Panc1 (cell line): ENCODE results near the gene PDCD11. TPM values are rescaled to one million over a fixed set of nuclear protein-coding genes. Genes with fewer than 3 reads are reported as not detected.
A peak's percentile ranks its signal among the peaks of the same experiment; 100 is the strongest.

Experiments
- ATAC-seq: fragments of 200-7000 bp; cut with Tn5 transposase; 2 replicates; pipeline ENCODE4 v1.9.1; 2020; ENCODE audit warnings: mild to moderate bottlenecking, moderate library complexity
- BruUV-seq: library from RNA; stranded (reverse); fragments of 400-500 nt; replicated peaks from 2 replicates; lab custom pipeline; 2021; lab: Mats Ljungman, UMichigan
- CTCF ChIA-PET: fragments of 300-600 bp; sonication (Branson Sonifier 250); formaldehyde crosslinking; loops from one replicate; lab custom pipeline; 2022; ENCODE audit warnings: antibody characterized with exemption; lab: Charles Lee
- POLR2A ChIA-PET: fragments of 300-600 bp; sonication (Branson Sonifier 250); formaldehyde crosslinking; loops from one replicate; lab custom pipeline; 2022; ENCODE audit warnings: antibody characterized with exemption; lab: Charles Lee
- DNase-seq: peaks from one replicate; pipeline ENCODE4 v3.0.0-alpha.2; 2010; ENCODE audit warnings: low read depth, low spot score
- H3K27ac ChIP-seq: 2 replicates; pipeline ENCODE4 v1.5.1; 2011; ENCODE audit warnings: mild to moderate bottlenecking, low read length, inconsistent platforms
- H3K27me3 ChIP-seq: fragments of 200-500 bp; sonication (Bioruptor generic); 2 replicates; pipeline ENCODE4 v1.6.0; 2014; ENCODE audit warnings: low read length, inconsistent platforms; ENCODE audit not compliant: control insufficient read depth, insufficient read depth
- H3K36me3 ChIP-seq: fragments of 200-500 bp; sonication (Bioruptor generic); 2 replicates; pipeline ENCODE4 v1.5.1; 2014; ENCODE audit warnings: inconsistent platforms, mild to moderate bottlenecking, low read length, moderate library complexity; ENCODE audit not compliant: control insufficient read depth, insufficient read depth
- H3K4me1 ChIP-seq: 2 replicates; pipeline ENCODE4 v1.5.1; 2011; ENCODE audit warnings: inconsistent platforms, mild to moderate bottlenecking, low read length, moderate library complexity; ENCODE audit not compliant: control insufficient read depth, insufficient read depth
- H3K4me3 ChIP-seq, 2 experiments: 2 replicates each; pipeline ENCODE4 v1.5.1; 2011 to 2012; ENCODE audit warnings: low read depth in 2 of 2, low read length in 2 of 2, mild to moderate bottlenecking in 2 of 2, inconsistent platforms in 1 of 2, moderate library complexity in 1 of 2
- H3K9me3 ChIP-seq: fragments of 200-500 bp; sonication (Bioruptor generic); 2 replicates; pipeline ENCODE4 v1.5.1; 2014; ENCODE audit warnings: low read depth, mild to moderate bottlenecking, inconsistent platforms, low read length, moderate library complexity; ENCODE audit not compliant: control insufficient read depth, insufficient read depth
- POLR2AphosphoS5 ChIP-seq: IDR thresholded peaks from 2 replicates; pipeline ENCODE4 v1.6.1; 2012; ENCODE audit warnings: mild to moderate bottlenecking, low read depth, low read length, moderate library complexity
- SIN3A ChIP-seq: IDR thresholded peaks from 2 replicates; pipeline ENCODE4 v1.6.1; 2012; ENCODE audit warnings: low read depth, mild to moderate bottlenecking, low read length, moderate library complexity, borderline replicate concordance; ENCODE audit not compliant: insufficient read depth
- TCF7L2 ChIP-seq: IDR thresholded peaks from 2 replicates; pipeline ENCODE4 v1.6.1; 2011; ENCODE audit warnings: mild to moderate bottlenecking, low read depth, low read length, inconsistent platforms
- in situ Hi-C: cut with HindIII; loops from 2 replicates; pipeline ENCODE4 v1.10.0; 2016; ENCODE audit warnings: low sequenced_read_pairs, low pct_unique_long_range_greater_than_20kb
- intact Hi-C: fragments of 100-400 bp; cut with micrococcal nuclease; formaldehyde crosslinking; loops from one replicate; pipeline ENCODE4 v1.10.0; 2022; ENCODE audit not compliant: unreplicated experiment
- total RNA-seq: library from RNA; stranded (reverse); gene quantifications from one replicate; pipeline ENCODE4 v1.2.1, GENCODE V29; 2021; ENCODE audit not compliant: unreplicated experiment
- TF ChIP-seq, protein P1 (sequence below), 2 experiments: IDR thresholded peaks; 2 replicates each; pipeline ENCODE4 v1.6.1; 2011 to 2012; ENCODE audit warnings: low read depth in 2 of 2, control low read depth in 1 of 2, low read length in 1 of 2, mild to moderate bottlenecking in 1 of 2, moderate library complexity in 1 of 2; ENCODE audit not compliant: insufficient read depth in 1 of 2
- TF ChIP-seq, protein P2 (sequence below): fragments of 450-650 bp; IDR thresholded peaks from 2 replicates; pipeline ENCODE4 v1.5.1; 2017; ENCODE audit warnings: mild to moderate bottlenecking

Gene PDCD11
- total RNA-seq, 1 experiment from 2014 or later: 92.8 TPM

DNA sequence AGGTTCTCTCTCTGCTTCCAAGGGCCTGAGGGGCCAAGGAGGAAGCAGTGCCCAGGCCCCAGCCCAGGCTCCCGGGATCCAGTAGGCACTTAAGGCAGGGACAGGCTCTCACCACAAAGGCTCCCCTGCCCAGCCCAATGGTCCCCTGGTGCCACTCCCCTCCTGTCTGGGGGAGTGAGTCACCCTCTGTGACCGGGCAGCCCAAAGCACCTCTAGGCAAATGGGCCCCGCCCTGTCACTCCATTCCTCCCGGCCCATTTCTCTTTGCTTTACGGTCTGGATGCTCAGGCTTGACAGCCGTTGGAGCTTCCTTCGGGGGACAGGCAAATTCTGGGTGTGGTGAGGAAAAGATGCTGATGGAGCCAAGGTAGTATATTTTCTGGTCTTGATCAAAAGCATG, 82.7 kb downstream of the PDCD11 start, which contains the start of gene CALHM3:
Gene CALHM3, minus strand, starts transcription at position 106 of the 400 bp plus-strand sequence. CDS start 208 bp downstream, outside the sequence.
- no peak for DNase-seq
- CTCF ChIA-PET: no interaction called here
- TF ChIP-seq SIN3A (no peak), TCF7L2 (no peak), POLR2AphosphoS5 (no peak)
- TF ChIP-seq, protein P1, sequence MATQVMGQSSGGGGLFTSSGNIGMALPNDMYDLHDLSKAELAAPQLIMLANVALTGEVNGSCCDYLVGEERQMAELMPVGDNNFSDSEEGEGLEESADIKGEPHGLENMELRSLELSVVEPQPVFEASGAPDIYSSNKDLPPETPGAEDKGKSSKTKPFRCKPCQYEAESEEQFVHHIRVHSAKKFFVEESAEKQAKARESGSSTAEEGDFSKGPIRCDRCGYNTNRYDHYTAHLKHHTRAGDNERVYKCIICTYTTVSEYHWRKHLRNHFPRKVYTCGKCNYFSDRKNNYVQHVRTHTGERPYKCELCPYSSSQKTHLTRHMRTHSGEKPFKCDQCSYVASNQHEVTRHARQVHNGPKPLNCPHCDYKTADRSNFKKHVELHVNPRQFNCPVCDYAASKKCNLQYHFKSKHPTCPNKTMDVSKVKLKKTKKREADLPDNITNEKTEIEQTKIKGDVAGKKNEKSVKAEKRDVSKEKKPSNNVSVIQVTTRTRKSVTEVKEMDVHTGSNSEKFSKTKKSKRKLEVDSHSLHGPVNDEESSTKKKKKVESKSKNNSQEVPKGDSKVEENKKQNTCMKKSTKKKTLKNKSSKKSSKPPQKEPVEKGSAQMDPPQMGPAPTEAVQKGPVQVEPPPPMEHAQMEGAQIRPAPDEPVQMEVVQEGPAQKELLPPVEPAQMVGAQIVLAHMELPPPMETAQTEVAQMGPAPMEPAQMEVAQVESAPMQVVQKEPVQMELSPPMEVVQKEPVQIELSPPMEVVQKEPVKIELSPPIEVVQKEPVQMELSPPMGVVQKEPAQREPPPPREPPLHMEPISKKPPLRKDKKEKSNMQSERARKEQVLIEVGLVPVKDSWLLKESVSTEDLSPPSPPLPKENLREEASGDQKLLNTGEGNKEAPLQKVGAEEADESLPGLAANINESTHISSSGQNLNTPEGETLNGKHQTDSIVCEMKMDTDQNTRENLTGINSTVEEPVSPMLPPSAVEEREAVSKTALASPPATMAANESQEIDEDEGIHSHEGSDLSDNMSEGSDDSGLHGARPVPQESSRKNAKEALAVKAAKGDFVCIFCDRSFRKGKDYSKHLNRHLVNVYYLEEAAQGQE (IDR thresholded peaks at IDR 0.05; ENCODE audit: insufficient read depth in 1 of 2, low read depth in 2 of 2, low read length in 1 of 2): no peak
- TF ChIP-seq, protein P2, sequence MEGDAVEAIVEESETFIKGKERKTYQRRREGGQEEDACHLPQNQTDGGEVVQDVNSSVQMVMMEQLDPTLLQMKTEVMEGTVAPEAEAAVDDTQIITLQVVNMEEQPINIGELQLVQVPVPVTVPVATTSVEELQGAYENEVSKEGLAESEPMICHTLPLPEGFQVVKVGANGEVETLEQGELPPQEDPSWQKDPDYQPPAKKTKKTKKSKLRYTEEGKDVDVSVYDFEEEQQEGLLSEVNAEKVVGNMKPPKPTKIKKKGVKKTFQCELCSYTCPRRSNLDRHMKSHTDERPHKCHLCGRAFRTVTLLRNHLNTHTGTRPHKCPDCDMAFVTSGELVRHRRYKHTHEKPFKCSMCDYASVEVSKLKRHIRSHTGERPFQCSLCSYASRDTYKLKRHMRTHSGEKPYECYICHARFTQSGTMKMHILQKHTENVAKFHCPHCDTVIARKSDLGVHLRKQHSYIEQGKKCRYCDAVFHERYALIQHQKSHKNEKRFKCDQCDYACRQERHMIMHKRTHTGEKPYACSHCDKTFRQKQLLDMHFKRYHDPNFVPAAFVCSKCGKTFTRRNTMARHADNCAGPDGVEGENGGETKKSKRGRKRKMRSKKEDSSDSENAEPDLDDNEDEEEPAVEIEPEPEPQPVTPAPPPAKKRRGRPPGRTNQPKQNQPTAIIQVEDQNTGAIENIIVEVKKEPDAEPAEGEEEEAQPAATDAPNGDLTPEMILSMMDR: no peak
- in situ Hi-C loops: loop anchor here (10.0 kb wide), 1 partner anchor 84 kb away; the partner anchor contains the start of genes ATP5MK and PDCD11
- no peaks in the 10 kb centered on the region for H3K36me3 ChIP-seq
- no peaks in the 10 kb centered on the region for H3K9me3 ChIP-seq
- H3K4me1 ChIP-seq: no peaks in the 10 kb centered on the region; the same call in 1 of the 2 replicates
- H3K27ac ChIP-seq: no peak within 1 kb of the TSS
- intact Hi-C loops: no loop called here
- H3K27me3 ChIP-seq: no peaks in the 10 kb centered on the region
- no peak within 1 kb of the TSS for H3K4me3 ChIP-seq
- BruUV-seq: no TSS peak
- POLR2A ChIA-PET: no interaction called here
- peak; percentile 32; the same call in 1 of the 2 replicates for ATAC-seq

DNA sequence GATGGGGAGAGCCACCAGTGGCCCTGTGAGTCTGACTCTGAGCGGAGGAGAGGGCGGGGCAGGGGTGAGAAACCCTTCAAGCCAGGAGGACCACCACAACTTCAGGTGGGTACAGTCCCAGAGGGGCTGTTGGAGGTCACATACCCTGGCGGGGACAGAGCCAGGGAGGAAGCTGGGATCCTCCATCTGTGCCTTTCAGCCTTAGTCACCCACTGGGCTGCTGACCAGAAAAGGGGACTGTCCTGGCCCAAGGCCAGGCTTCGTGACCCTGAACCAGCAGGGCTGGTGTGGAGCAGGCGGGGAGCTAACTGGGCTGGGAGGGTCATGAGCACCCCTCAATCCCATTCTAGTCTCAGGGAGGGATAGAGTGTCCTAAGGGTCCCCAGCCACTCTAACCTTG, 84.1 kb downstream of the PDCD11 start:
- no peak for TF ChIP-seq TCF7L2
- TF ChIP-seq, protein P1 (IDR thresholded peaks at IDR 0.05; ENCODE audit: insufficient read depth in 1 of 2, low read depth in 2 of 2, low read length in 1 of 2): no peak
- TF ChIP-seq POLR2AphosphoS5: no peak
- TF ChIP-seq, protein P2: no peak
- TF ChIP-seq SIN3A: no peak
- intact Hi-C loops (no loop called here), in situ Hi-C loops (no loop called here)
- no peaks in the 10 kb centered on the region for H3K36me3 ChIP-seq
- ChIA-PET CTCF (interaction anchor here (0.9 kb wide), 1 partner anchor 104 kb away, joined by 3 read pairs; no protein-coding TSS in a partner anchor), POLR2A (interaction anchor here (0.6 kb wide), 1 partner anchor 53 kb away, joined by 3 read pairs; no protein-coding TSS in a partner anchor)
- no peaks in the 10 kb centered on the region for H3K9me3 ChIP-seq
- H3K27me3 ChIP-seq: no peaks in the 10 kb centered on the region
- ATAC-seq (no peak), DNase-seq (no peak)
- no peak overlapping the region for H3K27ac ChIP-seq
- H3K4me1 ChIP-seq: no peaks in the 10 kb centered on the region; the same call in 1 of the 2 replicates
- no TSS peak for BruUV-seq
- no peak overlapping the region for H3K4me3 ChIP-seq
